ENCODE measurements around the gene GSN. TPM values are rescaled to one million over a fixed set of nuclear protein-coding genes. Genes with fewer than 3 reads are reported as not detected.
A peak's percentile ranks its signal among the peaks of the same experiment; 100 is the strongest.

GSN gene
- total and polyA plus RNA-seq, 2 donors (not counting 1 experiment from before 2014, with no cell fraction given): 38.4 to 45.4 TPM

- Histone ChIP-seq H3K27me3 (replicated peaks in 1 of 4; ENCODE audit: control extremely low read depth in 1 of 4, control insufficient read depth in 3 of 4, insufficient read depth in 4 of 4, low read length in 3 of 4) (no peaks in the 10 kb centered on the region), H3K4me3 (ENCODE audit: control extremely low read depth in 1 of 5, extremely low read depth in 1 of 5, insufficient read depth in 1 of 5, low read depth in 2 of 5, low read length in 4 of 5) (peak overlapping the region in 1 of 5 experiments; percentile 36), H3K9ac (ENCODE audit: low read length) (no peak overlapping the region), H3K27ac (ENCODE audit: low read length in 2 of 2) (no peak overlapping the region), H3K9me3 (ENCODE audit: control extremely low read depth in 1 of 3, control insufficient read depth in 2 of 3, insufficient read depth in 1 of 3, low read length in 2 of 3) (no peaks in the 10 kb centered on the region), H3K79me2 (ENCODE audit: control insufficient read depth, insufficient read depth, low read length) (no peaks in the 10 kb centered on the region), H3K4me1 (ENCODE audit: control insufficient read depth in 2 of 2, insufficient read depth in 2 of 2, low read length in 2 of 2) (peaks cover 13 to 41% of the 10 kb centered on the region in 2 donors), H3K4me2 (replicated peaks; ENCODE audit: low read depth, low read length, poor library complexity, severe bottlenecking) (no peak overlapping the region), H3K36me3 (replicated peaks in 1 of 2; ENCODE audit: control extremely low read depth in 1 of 2, control insufficient read depth in 1 of 2, extremely low read depth in 1 of 2, insufficient read depth in 2 of 2, low read length in 1 of 2) (no peaks in the 10 kb centered on the region), H4K20me1 (ENCODE audit: control insufficient read depth, insufficient read depth, low read length, poor library complexity, severe bottlenecking) (no peaks in the 10 kb centered on the region), H2AFZ (ENCODE audit: insufficient read depth, low read depth, low read length, poor library complexity, severe bottlenecking) (no peak overlapping the region)
- ATAC-seq (ENCODE audit: low read depth) (no peak), DNase-seq (no peak)
- ChIA-PET CTCF (interaction anchor here (1.1 to 4.0 kb wide), 4 partner anchors 8 to 132 kb away, joined by 3 to 35 read pairs (median 8); partner anchors contain the start of gene RAB14), POLR2A (interaction anchor here (2.0 kb wide), 1 partner anchor 8 kb away, joined by 7 read pairs; no protein-coding TSS in a partner anchor)
- Mint-ChIP-seq H3K27ac (no peak overlapping the region), H3K4me3 (peak overlapping the region; percentile 91), H3K4me1 (peaks cover 32% of the 10 kb centered on the region), H3K9me3 (ENCODE audit: insufficient read depth) (no peaks in the 10 kb centered on the region), H3K27me3 (no peaks in the 10 kb centered on the region)
- WGBS (ENCODE audit: insufficient coverage): 55% methylated on average over 5 of the region's 5 CpGs
- TF ChIP-seq CTCF (IDR thresholded peaks at IDR 0.05) (no peak), EZH2 (IDR thresholded peaks at IDR 0.05; ENCODE audit: borderline replicate concordance, insufficient read depth, low read depth, low read length, poor library complexity, severe bottlenecking) (no peak)
- intact Hi-C loops (cut with micrococcal nuclease): loop anchor here (5.0 kb wide), 1 partner anchor 67 kb away; the partner anchor contains the start of gene RAB14
Measured at GRCh38 chr9:121269642-121270254, 1.8 kb downstream of the GSN start.
